Fibroblast of the aortic adventitia (primary cell): Measurements from ENCODE around the gene NFYC. TPM values are rescaled to one million over a fixed set of nuclear protein-coding genes. Genes with fewer than 3 reads are reported as not detected.
A peak's percentile ranks its signal among the peaks of the same experiment; 100 is the strongest.

Experiments
- DNase-seq: peaks from one replicate; pipeline ENCODE4 v3.0.0-alpha.2; 2010; ENCODE audit warnings: low read depth
- H3K4me3 ChIP-seq: 2 replicates; pipeline ENCODE4 v1.5.1; 2011; ENCODE audit warnings: low read depth, mild to moderate bottlenecking, control low read depth, low read length, moderate library complexity
- CTCF ChIP-seq: IDR thresholded peaks from 2 replicates; pipeline ENCODE4 v1.5.1; 2011; ENCODE audit warnings: mild to moderate bottlenecking, low read length, control low read depth, inconsistent platforms; ENCODE audit not compliant: insufficient read depth
- total RNA-seq: library from RNA; depleted of rRNA; stranded (reverse); fragments of >200 nt; gene quantifications from 2 replicates; pipeline ENCODE4 v1.2.3, GENCODE V29; 2012; ENCODE audit warnings: low replicate concordance

Gene NFYC
- total RNA-seq, 1 donor = 23.1 TPM

GRCh38 chr1:40780678-40781607 lies 89.4 kb downstream of the NFYC start:
- no peak for DNase-seq
- TF ChIP-seq CTCF = no peak
- no peak overlapping the region for H3K4me3 ChIP-seq

GRCh38 chr1:40781608-40781971 lies 90.1 kb downstream of the NFYC start:
- TF ChIP-seq CTCF = no peak
- no peak for DNase-seq
- no peak overlapping the region for H3K4me3 ChIP-seq

GRCh38 chr1:40782371-40782956 lies 91.0 kb downstream of the NFYC start:
- no peak for DNase-seq
- no peak for TF ChIP-seq CTCF
- no peak overlapping the region for H3K4me3 ChIP-seq

- no peak for TF ChIP-seq CTCF
- DNase-seq = no peak
- peak within 1 kb of the TSS; percentile 42 for H3K4me3 ChIP-seq
Measured at GRCh38 chr1:40783001-40783905, 91.7 kb downstream of the NFYC start, which contains the start of gene KCNQ4. KCNQ4 (plus strand) TSS chr1:40783787; CDS start chr1:40784094, 307 bp downstream.

- H3K4me3 ChIP-seq = no peak overlapping the region
- no peak for DNase-seq
- TF ChIP-seq CTCF = no peak
Measured at GRCh38 chr1:40784141-40784770, 92.8 kb downstream of the NFYC start.

GRCh38 chr1:40784771-40785151 lies 93.3 kb downstream of the NFYC start:
- no peak for TF ChIP-seq CTCF
- no peak for DNase-seq
- no peak overlapping the region for H3K4me3 ChIP-seq
